ENCODE measurements around the gene KIF26A.

- TF ChIP-seq, protein P1, sequence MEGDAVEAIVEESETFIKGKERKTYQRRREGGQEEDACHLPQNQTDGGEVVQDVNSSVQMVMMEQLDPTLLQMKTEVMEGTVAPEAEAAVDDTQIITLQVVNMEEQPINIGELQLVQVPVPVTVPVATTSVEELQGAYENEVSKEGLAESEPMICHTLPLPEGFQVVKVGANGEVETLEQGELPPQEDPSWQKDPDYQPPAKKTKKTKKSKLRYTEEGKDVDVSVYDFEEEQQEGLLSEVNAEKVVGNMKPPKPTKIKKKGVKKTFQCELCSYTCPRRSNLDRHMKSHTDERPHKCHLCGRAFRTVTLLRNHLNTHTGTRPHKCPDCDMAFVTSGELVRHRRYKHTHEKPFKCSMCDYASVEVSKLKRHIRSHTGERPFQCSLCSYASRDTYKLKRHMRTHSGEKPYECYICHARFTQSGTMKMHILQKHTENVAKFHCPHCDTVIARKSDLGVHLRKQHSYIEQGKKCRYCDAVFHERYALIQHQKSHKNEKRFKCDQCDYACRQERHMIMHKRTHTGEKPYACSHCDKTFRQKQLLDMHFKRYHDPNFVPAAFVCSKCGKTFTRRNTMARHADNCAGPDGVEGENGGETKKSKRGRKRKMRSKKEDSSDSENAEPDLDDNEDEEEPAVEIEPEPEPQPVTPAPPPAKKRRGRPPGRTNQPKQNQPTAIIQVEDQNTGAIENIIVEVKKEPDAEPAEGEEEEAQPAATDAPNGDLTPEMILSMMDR (conservative IDR thresholded peaks at IDR 0.05; ENCODE audit: low read depth, low read length), result no peak
- no peak for TF ChIP-seq EZH2 (IDR thresholded peaks at IDR 0.05; ENCODE audit: low read length, unreplicated experiment)
These were observed 72.8 kb downstream of the KIF26A start for GRCh38 chr14:104211215-104211614.
